BE2C (cell line): ENCODE results near the gene HSPA9.
A peak's percentile ranks its signal among the peaks of the same experiment; 100 is the strongest.
"Not testable (repeated sequence)": the region's sequence is repeated elsewhere in the genome, so short reads cannot be mapped to it uniquely, and the experiment has no call there.

ENCODE experiments used
- DNase-seq: peaks from one replicate; pipeline ENCODE4 v3.0.0-alpha.2; 2020
- H3K27me3 ChIP-seq: fragments of 250-450 bp; sonication (Bioruptor Pico); 2 replicates; pipeline ENCODE4 v1.5.1; 2020; ENCODE audit warnings: mild to moderate bottlenecking
- H3K36me3 ChIP-seq: fragments of 250-450 bp; sonication (Bioruptor Pico); 2 replicates; pipeline ENCODE4 v1.5.1; 2020; ENCODE audit warnings: mild to moderate bottlenecking
- H3K4me1 ChIP-seq: fragments of 250-450 bp; sonication (Bioruptor Pico); 2 replicates; pipeline ENCODE4 v1.5.1; 2020
- H3K4me3 ChIP-seq: 2 replicates; pipeline ENCODE4 v1.5.1; 2011; ENCODE audit warnings: low read depth, low read length
- H3K9me3 ChIP-seq: fragments of 250-450 bp; sonication (Bioruptor Pico); 2 replicates; pipeline ENCODE4 v1.5.1; 2020
- CTCF ChIP-seq: IDR thresholded peaks from 2 replicates; pipeline ENCODE4 v1.5.1; 2012; ENCODE audit warnings: mild to moderate bottlenecking, low read depth, low read length

Gene HSPA9

GRCh38 chr5:138508958-138509357, 66.2 kb downstream of the HSPA9 start:
- Histone ChIP-seq H3K27me3 (no peaks in the 10 kb centered on the region), H3K36me3 (peaks cover 53% of the 10 kb centered on the region), H3K9me3 (no peaks in the 10 kb centered on the region), H3K4me3 (no peak overlapping the region), H3K4me1 (no peaks in the 10 kb centered on the region)
- TF ChIP-seq CTCF, result no peak
- no peak for DNase-seq

- not testable (repeated sequence) for H3K9me3 ChIP-seq, H3K4me3 ChIP-seq, H3K4me1 ChIP-seq, DNase-seq, H3K27me3 ChIP-seq
- H3K36me3 ChIP-seq, result peaks cover 38% of the 10 kb centered on the region
Observed at GRCh38 chr5:138507485-138507884, 67.7 kb downstream of the HSPA9 start.

- peaks cover 33% of the 10 kb centered on the region for H3K36me3 ChIP-seq
- no peak for TF ChIP-seq CTCF
- H3K27me3 ChIP-seq, result no peaks in the 10 kb centered on the region
- no peaks in the 10 kb centered on the region for H3K4me1 ChIP-seq
- H3K9me3 ChIP-seq, result no peaks in the 10 kb centered on the region
- no peak overlapping the region for H3K4me3 ChIP-seq
- DNase-seq, result no peak
Observed at GRCh38 chr5:138506370-138507306, 68.6 kb downstream of the HSPA9 start.

- TF ChIP-seq CTCF, result no peak
- DNase-seq, result peak; percentile 18
Observed at GRCh38 chr5:138504799-138505198, 70.4 kb downstream of the HSPA9 start.

More at GRCh38 chr5:138504799-138505198, 70.4 kb downstream of the HSPA9 start:
- H3K4me1 ChIP-seq, result no peaks in the 10 kb centered on the region
- H3K9me3 ChIP-seq, result no peaks in the 10 kb centered on the region
- peaks cover 19% of the 10 kb centered on the region for H3K36me3 ChIP-seq
- H3K27me3 ChIP-seq, result no peaks in the 10 kb centered on the region
- no peak overlapping the region for H3K4me3 ChIP-seq
